HL-60 (cell line): Measurements from ENCODE around the gene LRRC49.

Experiments used
- CTCF ChIP-seq: IDR thresholded peaks from one replicate; pipeline ENCODE4 v1.5.1; 2011; ENCODE audit warnings: low read length, control low read depth, inconsistent platforms; ENCODE audit not compliant: insufficient read depth
- REST ChIP-seq: IDR thresholded peaks from 2 replicates; pipeline ENCODE4 v1.6.1; 2012; ENCODE audit warnings: low read depth; ENCODE audit not compliant: insufficient replicate concordance

- TF ChIP-seq CTCF = no peak
- no peak for TF ChIP-seq REST
Measured at GRCh38 chr15:71089801-71090200, 197.2 kb downstream of the LRRC49 start.
